Fibroblast of upper back skin (primary cell): Measurements from ENCODE around the gene TPTE.
"Not testable (repeated sequence)": the region's sequence is repeated elsewhere in the genome, so short reads cannot be mapped to it uniquely, and the experiment has no call there.

Experiments used
- DNase-seq: peaks from one replicate; pipeline ENCODE4 v3.0.0-alpha.2; 2013

TPTE gene

DNA sequence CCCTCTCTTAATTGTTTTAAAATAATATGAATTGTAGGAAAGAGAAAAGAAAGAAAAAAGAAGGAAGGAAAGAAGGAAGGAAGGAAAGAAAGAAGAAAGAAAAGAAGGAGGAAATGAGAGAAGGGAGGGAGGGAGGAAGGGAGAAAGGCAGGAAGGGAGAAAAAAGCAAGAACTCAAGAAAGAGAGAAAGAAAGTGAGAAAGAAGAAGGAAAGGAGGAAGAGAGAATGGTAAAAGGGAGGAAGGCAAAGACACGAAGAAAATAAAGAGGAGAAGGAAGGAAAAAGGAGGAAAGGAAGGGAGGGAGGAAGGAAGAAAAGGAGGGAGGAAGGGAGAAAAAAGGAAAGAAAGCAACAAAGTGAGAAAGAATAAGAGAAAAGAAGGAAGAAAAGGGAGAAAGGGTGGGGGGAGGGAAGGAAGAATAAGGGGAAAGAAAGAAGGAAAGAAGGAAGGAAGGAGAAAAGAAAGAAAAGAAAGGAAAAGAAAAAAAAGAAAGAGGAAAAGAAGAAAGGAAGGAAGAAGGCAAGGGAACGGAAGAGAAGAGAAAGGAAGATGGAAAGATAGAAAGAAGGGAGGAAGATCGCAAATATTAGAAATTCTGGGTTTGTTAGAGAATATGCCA is 95.9 kb downstream of the TPTE start:
- DNase-seq: not testable (repeated sequence)

- DNase-seq: no peak
Observed at GRCh38 chr21:10627316-10627863, 106.0 kb downstream of the TPTE start.

DNA sequence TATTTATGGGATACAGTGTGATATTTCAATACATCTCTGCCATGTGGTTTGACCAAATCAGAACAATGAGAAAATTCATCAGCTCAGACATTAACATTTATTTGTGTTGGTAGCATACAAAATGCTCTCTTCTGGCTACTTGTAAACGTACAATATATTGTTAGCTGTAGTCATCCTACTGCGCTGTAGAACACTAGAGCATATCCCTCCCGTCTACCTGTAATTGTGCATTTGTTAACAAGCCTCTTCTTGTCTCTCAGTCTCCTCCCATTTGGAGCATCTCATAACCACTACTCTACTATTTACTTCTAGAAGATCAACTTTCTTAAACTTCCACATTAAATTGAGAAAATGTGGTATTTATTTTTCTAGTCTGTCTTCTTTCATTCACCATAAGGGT is 107.9 kb downstream of the TPTE start:
- not testable (repeated sequence) for DNase-seq

DNA sequence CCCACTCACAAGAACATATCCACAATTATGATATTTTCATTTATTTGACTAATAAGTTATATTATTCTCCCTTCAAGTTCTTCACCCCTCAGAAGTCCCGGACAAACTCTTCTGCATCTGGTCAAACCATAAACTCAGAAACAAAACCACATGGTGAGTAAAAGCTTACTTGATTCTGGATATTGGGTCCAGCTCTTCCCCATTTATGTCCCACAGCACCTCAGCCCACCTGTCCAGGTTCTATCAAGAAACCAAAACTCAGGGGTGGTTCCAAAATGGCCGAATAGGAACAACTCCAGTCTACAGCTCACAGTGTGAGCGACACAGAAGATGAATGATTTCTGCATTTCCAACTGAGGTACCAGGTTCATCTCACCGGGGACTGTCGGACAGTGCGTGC is 109.4 kb downstream of the TPTE start:
- DNase-seq: not testable (repeated sequence)

- not testable (repeated sequence) for DNase-seq
Observed at GRCh38 chr21:10631316-10631715, 109.9 kb downstream of the TPTE start.

- not testable (repeated sequence) for DNase-seq
Observed at GRCh38 chr21:10638144-10638543, 116.8 kb downstream of the TPTE start.

DNA sequence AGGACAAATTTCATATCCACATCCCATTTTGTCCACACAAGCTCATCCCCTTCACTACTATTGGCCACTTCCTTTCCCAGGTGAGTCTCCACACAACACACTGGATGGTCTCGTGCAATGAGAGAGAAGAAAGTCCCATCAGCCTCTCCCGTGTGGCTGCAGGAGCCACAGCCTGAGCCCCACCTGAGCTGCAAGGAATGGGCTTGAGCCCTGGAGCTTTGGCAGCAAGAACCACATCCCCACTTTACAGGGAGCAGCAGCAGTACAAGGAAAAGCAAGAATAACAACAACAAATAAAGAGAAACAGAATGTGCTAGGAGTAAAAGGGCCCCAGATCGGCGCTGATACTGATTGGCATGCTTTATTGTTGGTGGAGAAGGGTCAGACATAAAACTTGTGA is 117.7 kb downstream of the TPTE start:
- DNase-seq: no peak

GRCh38 chr21:10639746-10640145 is 118.4 kb downstream of the TPTE start:
- DNase-seq: not testable (repeated sequence)

DNA sequence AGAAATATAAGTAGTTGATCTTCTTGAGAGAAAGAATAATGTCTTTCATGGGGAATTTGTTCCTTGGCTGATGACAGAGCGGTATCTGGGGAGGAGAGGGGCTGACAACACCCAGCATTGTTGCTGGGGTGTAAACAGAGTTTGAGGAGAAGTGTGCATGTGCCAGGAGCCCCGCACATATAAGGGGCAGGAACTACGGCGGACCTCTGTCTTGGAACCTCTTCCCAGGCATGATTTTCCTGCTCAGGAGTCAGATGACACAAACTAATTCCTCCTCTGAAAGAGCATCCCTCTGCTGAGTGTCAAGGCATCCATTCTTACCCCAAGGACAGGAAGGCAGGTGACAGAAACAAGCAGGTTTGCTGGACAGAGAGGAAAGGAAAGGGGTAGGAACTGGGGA is 119.1 kb downstream of the TPTE start:
- no peak for DNase-seq

DNA sequence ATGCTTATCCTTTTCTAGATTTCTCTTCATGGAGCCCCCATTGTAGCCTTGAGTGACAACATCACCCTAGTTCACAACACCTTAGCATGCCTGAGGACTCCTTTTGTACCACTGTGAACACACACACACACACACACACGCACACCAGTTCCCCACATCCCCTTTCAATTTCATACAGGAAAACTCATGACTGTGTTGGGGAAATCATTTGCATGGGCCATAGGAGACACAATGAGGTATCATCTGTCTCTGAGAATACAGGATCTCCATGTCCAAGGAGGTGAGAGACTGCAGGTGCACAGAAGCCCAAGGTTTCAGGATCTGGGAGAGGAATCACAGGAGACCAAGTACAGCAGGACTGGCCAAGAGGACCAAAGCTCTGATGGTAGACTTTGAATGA is 119.7 kb downstream of the TPTE start:
- no peak for DNase-seq

- DNase-seq: not testable (repeated sequence)
Observed at GRCh38 chr21:10645667-10646066, 124.3 kb downstream of the TPTE start.

DNA sequence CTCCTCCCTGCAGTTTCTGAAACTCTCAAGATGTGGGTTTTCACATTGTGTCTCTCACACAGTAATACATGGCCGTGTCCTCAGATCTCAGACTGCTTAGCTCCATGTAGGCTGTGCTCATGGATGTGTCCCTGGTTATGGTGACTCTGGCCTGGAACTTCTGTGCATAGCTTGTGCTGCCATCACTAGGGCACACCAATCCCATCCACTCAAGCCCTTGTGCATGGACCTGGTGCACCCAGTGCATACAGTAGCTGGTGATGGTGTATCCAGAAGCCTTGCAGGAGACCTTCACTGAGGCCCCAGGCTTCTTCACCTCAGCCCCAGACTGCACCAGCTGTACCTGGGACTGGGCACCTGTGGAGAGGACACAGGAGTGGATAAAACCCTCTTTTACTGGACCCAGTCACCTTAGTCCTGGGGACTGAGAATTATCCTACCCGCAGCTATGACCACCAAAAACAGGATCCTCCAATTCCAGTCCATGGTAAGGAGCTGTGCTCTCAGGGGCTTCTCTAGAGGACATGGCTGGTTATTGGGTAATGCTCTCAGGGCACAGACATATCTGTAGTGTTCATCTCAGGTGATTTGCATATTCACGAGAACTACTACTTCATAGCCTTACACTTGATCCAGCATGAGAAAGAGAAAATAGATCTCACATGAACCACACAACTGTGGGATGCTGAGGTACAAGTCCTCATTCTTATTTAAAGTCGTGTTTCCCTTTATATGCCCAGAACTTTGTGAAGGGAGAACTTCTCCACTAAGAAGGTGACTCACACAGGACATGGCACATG is 128.2 kb downstream of the TPTE start:
- not testable (repeated sequence) for DNase-seq

GRCh38 chr21:10650297-10650696 is 128.9 kb downstream of the TPTE start:
- DNase-seq: not testable (repeated sequence)
